Endodermal cell (in vitro differentiated cells): ENCODE results near the gene SEMA3A. TPM values are rescaled to one million over a fixed set of nuclear protein-coding genes. Genes with fewer than 3 reads are reported as not detected.

Source experiments
- DNase-seq: peaks from one replicate; pipeline ENCODE4 v3.0.0-alpha.2; 2017
- H3K27ac ChIP-seq: 2 replicates; pipeline ENCODE4 v1.5.1; 2013; ENCODE audit warnings: mild to moderate bottlenecking, low read depth, low read length, moderate library complexity
- H3K27me3 ChIP-seq: 2 replicates; pipeline ENCODE4 v1.6.1; 2013; ENCODE audit warnings: mild to moderate bottlenecking, low read length, moderate library complexity; ENCODE audit not compliant: insufficient read depth, control insufficient read depth, poor library complexity, severe bottlenecking
- H3K36me3 ChIP-seq: 2 replicates; pipeline ENCODE4 v1.7.0; 2013; ENCODE audit warnings: mild to moderate bottlenecking, low read length, moderate library complexity; ENCODE audit not compliant: control insufficient read depth, insufficient read depth
- H3K4me1 ChIP-seq: one replicate; pipeline ENCODE4 v1.7.0; 2013; ENCODE audit warnings: low read length; ENCODE audit not compliant: control insufficient read depth, insufficient read depth
- H3K4me3 ChIP-seq: 2 replicates; pipeline ENCODE4 v1.5.1; 2013; ENCODE audit warnings: mild to moderate bottlenecking, low read length, moderate library complexity
- H3K9ac ChIP-seq: 2 replicates; pipeline ENCODE4 v1.6.1; 2013; ENCODE audit warnings: mild to moderate bottlenecking, low read length, moderate library complexity; ENCODE audit not compliant: poor library complexity, severe bottlenecking; ENCODE audit errors: extremely low read depth
- H3K9me3 ChIP-seq: 2 replicates; pipeline ENCODE4 v1.6.1; 2013; ENCODE audit warnings: mild to moderate bottlenecking, low read length, moderate library complexity; ENCODE audit not compliant: control insufficient read depth
- H3K27ac Mint-ChIP-seq: 2 replicates; pipeline ENCODE4 v1.8.0; 2020; ENCODE audit warnings: mixed read lengths
- H3K27me3 Mint-ChIP-seq: 2 replicates; pipeline ENCODE4 v1.8.0; 2021; ENCODE audit warnings: mild to moderate bottlenecking, mixed read lengths; ENCODE audit not compliant: insufficient read depth
- H3K36me3 Mint-ChIP-seq: 2 replicates; pipeline ENCODE4 v1.8.0; 2020; ENCODE audit warnings: low read depth, mixed read lengths
- H3K4me1 Mint-ChIP-seq: 2 replicates; pipeline ENCODE4 v1.8.0; 2020; ENCODE audit warnings: mixed read lengths
- H3K4me3 Mint-ChIP-seq: 2 replicates; pipeline ENCODE4 v1.8.0; 2020; ENCODE audit warnings: mild to moderate bottlenecking, moderate library complexity, mixed read lengths
- H3K9me3 Mint-ChIP-seq: 2 replicates; pipeline ENCODE4 v1.8.0; 2020; ENCODE audit warnings: mild to moderate bottlenecking, mixed read lengths
- CTCF ChIP-seq: fragments of 200-600 bp; sonication (generic); conservative IDR thresholded peaks from 2 replicates; pipeline ENCODE4 v1.5.0; 2021; ENCODE audit warnings: antibody characterized with exemption, mild to moderate bottlenecking
- WGBS, 2 experiments: methylation state at CpG; one replicate each; pipeline versions ENCODE4 v1.1.5 to v1.1.7; 2013; ENCODE audit warnings: missing lambda C conversion rate in 2 of 2, mixed read lengths in 1 of 2; ENCODE audit not compliant: insufficient coverage in 1 of 2, insufficient read length in 1 of 2; 5-methylcytosine and 5-hydroxymethylcytosine counted together
- total RNA-seq, 2 donors: library from RNA; stranded (reverse); fragmentation: NEBNext Ultra II Directional in 1 of 2; extraction: Animal tissue kit (Norgen Biotek cat#: 25700) in 1 of 2; gene quantifications; 2 replicates in 1 of 2; 3 replicates in 1 of 2; pipeline ENCODE4 v1.2.1, GENCODE V29; 2021

SEMA3A gene
- total RNA-seq, 2 donors from 2014 or later = 43.5 to 72.8 TPM

GRCh38 chr7:84040355-84040754, 154.2 kb downstream of the SEMA3A start:
- Mint-ChIP-seq H3K9me3 (no peaks in the 10 kb centered on the region), H3K4me3 (no peak overlapping the region), H3K27me3 (no peaks in the 10 kb centered on the region), H3K27ac (peak overlapping the region; percentile 72), H3K36me3 (peaks cover 19% of the 10 kb centered on the region), H3K4me1 (peaks cover 17% of the 10 kb centered on the region)
- H3K9ac ChIP-seq = no peak overlapping the region
- peak; percentile 44 for DNase-seq
- no peak overlapping the region for H3K4me3 ChIP-seq
- H3K9me3 ChIP-seq = no peaks in the 10 kb centered on the region
- TF ChIP-seq CTCF = no peak
- 72 to 74% methylated on average over 3 of the region's 3 CpGs for WGBS, 2 experiments
- H3K27me3 ChIP-seq = no peaks in the 10 kb centered on the region
- peaks cover 8% of the 10 kb centered on the region for H3K36me3 ChIP-seq
- H3K27ac ChIP-seq = peak overlapping the region; percentile 66
- H3K4me1 ChIP-seq = peaks cover 3% of the 10 kb centered on the region

- Mint-ChIP-seq H3K4me1 (peaks cover 17% of the 10 kb centered on the region), H3K27ac (no peak overlapping the region), H3K4me3 (no peak overlapping the region)
These were observed 155.2 kb downstream of the SEMA3A start for GRCh38 chr7:84039432-84039831.

GRCh38 chr7:84027678-84028077, 166.9 kb downstream of the SEMA3A start:
- H3K9me3 Mint-ChIP-seq = no peaks in the 10 kb centered on the region

More at GRCh38 chr7:84039432-84039831, 155.2 kb downstream of the SEMA3A start:
- Histone ChIP-seq H3K4me1 (peaks cover 3% of the 10 kb centered on the region), H3K4me3 (no peak overlapping the region), H3K9ac (no peak overlapping the region), H3K27ac (no peak overlapping the region), H3K36me3 (peaks cover 8% of the 10 kb centered on the region), H3K9me3 (no peaks in the 10 kb centered on the region), H3K27me3 (no peaks in the 10 kb centered on the region)
- Mint-ChIP-seq H3K9me3 (no peaks in the 10 kb centered on the region), H3K27me3 (no peaks in the 10 kb centered on the region), H3K36me3 (peaks cover 13% of the 10 kb centered on the region)
- no peak for TF ChIP-seq CTCF
- DNase-seq = no peak

More at GRCh38 chr7:84027678-84028077, 166.9 kb downstream of the SEMA3A start:
- H3K27me3 Mint-ChIP-seq = no peaks in the 10 kb centered on the region
- Histone ChIP-seq H3K9me3 (peaks cover 12% of the 10 kb centered on the region), H3K36me3 (peaks cover 14% of the 10 kb centered on the region), H3K9ac (no peak overlapping the region), H3K27ac (no peak overlapping the region), H3K27me3 (no peaks in the 10 kb centered on the region), H3K4me3 (no peak overlapping the region), H3K4me1 (peaks cover 3% of the 10 kb centered on the region)
- peaks cover 9% of the 10 kb centered on the region for H3K4me1 Mint-ChIP-seq
- H3K4me3 Mint-ChIP-seq = no peak overlapping the region
- H3K36me3 Mint-ChIP-seq = peaks cover 35% of the 10 kb centered on the region
- DNase-seq = no peak
- H3K27ac Mint-ChIP-seq = no peak overlapping the region
- no peak for TF ChIP-seq CTCF
- WGBS, 2 experiments = 97 to 100% methylated on average over 2 to 3 of the region's 3 CpGs
